UCSD-AML1 (cell line): ENCODE measurements around the gene FOXD4L3.
"Not testable (repeated sequence)": the region's sequence is repeated elsewhere in the genome, so short reads cannot be mapped to it uniquely, and the experiment has no call there.

Source experiments
- DNase-seq: peaks from one replicate; lab custom pipeline; 2025; ENCODE audit not compliant: unreplicated experiment; lab: John Stamatoyannopoulos, UW

Gene FOXD4L3

DNA sequence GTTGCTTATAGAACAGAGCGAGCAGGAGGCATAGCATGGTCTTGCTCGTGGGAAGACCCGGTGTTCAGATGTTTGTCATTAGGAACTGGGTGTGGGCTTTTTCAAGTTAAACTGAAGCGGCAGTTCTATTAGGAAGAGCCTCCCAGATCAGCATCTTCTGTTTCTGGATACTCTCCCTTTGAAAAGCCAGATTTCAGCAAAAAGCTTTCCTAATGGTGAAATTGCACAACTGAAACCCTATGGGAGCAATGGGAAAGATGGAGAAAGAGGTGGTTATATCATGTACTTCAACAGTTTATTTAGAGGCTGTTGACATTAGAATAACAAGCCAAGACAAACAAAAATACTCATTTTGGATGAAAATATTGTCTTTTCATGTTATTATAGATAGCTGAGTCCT lies 41.3 kb downstream of the FOXD4L3 start:
- not testable (repeated sequence) for DNase-seq

DNA sequence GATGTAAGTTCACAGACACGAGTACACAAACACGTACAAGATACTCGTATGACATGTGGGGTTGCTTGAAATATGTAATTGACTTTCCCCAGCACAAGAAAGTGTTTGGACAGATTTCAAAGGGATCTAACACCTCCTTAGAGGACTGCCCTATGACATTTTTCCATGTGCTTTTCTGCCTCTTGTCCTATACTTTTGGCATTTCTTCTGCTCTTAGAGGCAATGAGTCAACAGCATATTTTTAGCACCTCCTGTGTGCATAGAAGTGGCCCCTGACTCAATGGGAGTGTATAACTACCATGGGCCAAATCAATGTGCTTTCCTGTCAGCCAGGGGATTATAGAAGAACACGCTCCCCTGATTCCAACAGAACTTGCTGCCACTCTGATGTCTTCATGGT lies 49.0 kb downstream of the FOXD4L3 start:
- not testable (repeated sequence) for DNase-seq
